COLO829 (cell line): Measurements from ENCODE around the gene VRK2.

ENCODE experiments used
- DNase-seq: peaks from one replicate; pipeline ENCODE4 v3.0.0; 2012; ENCODE audit warnings: low spot score

The VRK2 gene

DNA sequence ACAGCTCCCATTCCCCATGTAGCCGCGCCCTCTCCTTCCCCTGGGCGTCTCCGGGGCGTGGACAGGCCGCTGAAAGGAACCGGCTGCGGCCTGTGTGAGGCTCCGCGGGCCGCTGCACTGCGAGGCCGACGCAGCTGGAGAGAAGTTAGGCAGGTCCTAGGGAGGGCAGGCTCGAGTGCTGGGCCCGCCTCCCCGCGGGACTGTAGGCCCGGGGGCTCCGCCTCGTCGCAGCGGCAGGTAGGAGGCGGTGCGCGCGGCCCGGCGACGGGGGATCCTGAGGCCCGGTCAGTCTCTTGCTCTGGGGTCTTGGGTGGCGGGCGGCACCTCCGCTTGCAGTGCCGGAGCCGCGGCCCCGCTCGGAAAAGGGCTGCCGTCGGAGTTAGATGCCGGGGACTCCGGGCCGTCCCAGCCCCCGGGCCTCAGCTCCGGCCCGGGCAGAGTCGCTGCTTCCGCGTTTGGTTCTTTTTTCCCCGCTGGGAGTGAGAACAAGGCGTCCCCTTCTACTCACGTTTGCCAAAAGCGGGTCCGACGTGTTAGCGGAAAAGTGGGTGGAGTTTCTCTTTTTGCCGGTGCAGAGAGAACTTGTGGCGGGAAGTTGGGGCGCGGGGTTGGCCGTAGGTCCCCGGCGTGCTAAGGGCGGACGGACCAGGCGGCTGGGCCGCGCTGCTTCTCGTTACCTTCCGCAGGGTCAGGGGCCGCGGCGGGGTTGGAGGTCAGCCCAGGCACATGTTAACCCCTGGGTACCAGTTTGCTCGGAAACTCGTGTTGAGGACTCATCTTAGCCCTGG lies at the start of gene VRK2:
TSS of gene VRK2 (plus strand) at position 222 of the 788 bp plus-strand sequence. CDS start 2,026 bp downstream, outside the sequence.
- peak; percentile 82 for DNase-seq

DNA sequence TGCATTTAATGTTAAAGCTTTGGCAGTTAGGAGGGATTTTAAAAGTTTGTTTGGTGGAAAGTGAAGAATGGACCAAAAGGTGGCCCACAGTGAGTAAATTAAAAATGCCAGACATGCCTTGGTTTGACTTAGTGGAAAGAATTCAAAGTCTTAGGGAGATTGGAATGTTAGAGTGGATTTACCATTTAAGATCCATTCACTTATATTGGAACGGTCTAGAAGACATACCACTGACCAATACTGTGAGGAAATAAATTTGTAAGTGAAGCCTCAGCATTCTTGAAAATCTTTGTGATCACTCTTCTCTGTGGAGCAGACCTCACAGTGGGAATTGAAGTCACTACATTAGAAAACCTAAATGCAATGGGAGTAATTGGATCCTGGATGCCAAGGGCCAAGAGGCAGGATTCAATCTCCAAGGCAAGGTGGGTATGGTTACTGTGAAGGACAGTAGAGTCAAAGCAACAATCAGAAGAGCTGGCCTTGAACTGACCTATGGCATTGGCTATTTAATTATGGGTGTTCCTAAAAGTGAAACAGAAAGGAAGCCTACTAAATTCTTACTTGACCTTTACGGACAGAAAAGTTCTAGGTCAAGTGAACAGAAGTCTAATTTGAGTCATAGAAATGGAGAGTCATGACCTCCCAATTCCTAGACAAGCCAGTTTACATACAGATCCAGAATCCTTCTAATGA lies 40.2 kb upstream of the VRK2 start:
- DNase-seq = no peak

GRCh38 chr2:58006952-58007284 lies 39.7 kb upstream of the VRK2 start:
- no peak for DNase-seq

DNA sequence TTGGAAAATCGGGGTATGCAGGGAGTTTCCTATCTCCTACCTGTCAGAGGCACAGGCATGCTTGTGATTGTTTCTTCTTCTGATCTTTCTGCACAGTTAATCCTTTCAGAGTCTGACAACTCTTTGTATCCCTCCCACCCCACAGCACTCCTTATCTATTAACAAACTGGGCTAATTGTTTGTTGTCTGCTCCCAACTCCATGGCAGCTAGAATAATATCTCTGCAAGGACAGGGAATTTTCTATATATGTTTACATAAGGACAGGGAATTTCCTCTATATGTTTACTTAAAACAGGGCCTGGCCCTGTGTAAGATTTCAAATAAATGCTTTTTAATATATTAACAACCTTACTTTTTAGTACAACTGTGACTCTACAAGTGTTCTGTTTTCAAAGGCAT lies 36.0 kb upstream of the VRK2 start:
- DNase-seq = no peak

DNA sequence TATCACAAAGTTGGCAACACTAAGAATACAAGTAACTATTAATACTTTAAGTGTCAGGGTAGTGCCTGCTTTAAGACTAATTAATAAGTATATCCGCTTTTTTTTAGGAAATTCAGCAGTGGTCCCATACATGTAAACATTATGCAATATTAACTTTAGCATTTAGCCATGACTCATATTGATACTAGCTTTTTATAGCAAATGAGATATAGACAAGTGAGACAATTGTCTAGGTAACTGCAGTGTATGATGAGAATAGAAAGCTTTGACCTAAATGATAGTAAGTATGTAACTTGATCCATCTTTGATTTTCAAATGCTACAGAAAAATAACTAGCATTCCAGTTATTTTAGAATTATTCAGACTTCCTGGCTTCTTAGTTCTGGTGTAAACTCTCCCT lies 27.4 kb upstream of the VRK2 start:
- peak; percentile 9 for DNase-seq

GRCh38 chr2:58025150-58025933 lies 21.3 kb upstream of the VRK2 start:
- DNase-seq = no peak

DNA sequence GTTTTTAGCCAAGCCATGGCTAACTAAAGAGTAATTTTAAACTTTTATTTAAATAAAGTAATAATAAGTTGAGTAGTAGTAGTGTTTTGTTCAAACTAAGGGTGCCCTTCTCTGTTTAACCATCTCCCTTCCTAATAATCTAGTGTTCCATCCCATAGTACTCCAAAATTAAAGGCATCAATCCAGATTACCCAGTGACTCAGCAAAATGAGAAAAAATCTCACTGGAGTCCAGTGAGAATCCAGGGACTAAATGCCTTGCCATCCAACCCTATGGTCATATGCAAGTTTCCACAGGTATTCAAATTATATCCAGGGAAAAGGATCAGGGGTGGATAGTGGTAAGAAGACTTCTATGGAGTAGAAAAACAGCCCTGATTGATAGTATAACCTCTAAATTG lies 19.6 kb upstream of the VRK2 start:
- DNase-seq = no peak

DNA sequence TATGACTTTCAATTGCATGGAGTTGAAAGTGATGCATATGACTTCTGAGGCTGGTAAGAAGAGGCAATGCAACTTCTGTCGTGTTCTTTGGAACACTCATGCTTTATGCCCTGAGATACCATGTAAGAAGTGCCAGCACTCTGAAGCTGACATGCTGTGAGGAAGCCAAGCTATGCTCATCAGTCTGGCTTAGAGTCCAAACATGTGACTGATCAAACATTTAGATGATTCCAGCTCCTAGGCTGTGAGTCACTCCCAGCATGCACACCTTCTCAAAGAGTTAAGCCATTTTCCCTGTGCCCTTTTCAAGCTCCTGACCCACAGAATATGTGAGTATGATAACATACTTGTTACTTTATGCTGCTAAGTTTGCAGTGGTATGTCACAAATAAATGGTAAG lies 15.8 kb upstream of the VRK2 start:
- no peak for DNase-seq

DNA sequence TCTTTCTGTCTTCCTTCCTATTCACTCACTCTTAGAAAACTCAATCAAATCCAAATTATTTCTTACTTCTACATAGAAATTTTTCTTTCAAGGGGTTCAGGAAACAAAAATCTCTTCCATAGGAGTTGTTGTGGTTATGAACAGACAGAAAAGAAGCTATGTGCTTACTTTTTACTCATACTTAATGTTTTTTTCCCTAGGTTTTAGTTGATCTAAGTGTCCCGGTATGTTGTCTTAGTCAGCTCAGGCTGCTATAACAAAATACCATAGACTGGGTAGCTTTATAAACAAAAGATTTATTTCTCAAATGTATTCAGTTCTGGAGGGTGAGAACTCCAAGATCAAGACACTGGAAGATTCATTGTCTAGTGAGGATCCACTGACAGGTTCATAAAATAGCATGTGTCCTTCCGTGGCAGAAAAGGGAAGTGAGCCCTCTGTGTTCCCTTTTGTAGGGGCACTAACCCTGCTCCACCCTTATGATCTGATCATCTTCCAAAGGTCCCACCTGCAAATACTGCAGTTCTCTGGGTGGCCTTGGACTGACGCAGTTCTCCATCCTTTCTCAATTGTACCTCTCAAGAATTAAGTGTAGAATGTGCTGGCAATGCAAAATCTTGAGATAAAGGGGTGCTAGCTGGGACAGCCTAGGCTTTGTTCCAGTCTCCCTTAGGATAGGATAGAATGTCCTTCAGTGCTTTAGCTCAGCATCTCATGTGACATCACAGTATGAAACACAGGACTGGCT lies 14.4 kb upstream of the VRK2 start:
- no peak for DNase-seq

DNA sequence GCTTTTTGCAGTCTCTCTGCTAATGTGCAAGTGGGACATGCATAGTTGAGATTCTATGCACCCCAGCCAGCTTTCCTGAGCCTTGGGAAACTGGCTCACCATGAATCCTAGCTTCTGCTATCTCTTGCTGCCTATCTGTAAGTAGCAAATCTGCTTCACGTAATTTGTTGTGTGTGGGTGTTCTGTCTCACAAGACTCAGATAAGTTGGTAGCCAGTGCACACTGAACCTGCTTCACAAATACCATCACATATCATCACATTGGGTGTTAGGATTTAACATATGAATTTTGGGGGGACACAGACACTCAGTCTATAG lies 13.9 kb upstream of the VRK2 start:
- no peak for DNase-seq

DNA sequence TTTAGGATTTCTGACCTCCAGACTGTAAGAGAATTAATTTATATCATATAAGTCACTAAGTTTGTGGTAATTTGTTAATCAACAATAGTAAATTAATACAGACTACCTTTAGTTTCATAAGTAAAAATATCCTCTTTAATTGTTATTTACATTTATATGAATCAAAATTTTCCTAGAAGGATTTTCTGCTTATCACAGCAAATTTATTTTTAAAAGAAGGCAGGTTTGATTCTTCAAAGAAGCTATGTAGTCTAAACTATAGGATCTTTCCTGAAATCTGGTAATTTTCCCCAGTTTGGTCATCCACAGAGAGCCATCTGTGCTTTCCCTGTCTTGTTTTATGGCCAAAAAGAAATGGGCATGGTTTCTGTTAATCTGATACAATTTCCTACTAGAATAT lies 13.1 kb upstream of the VRK2 start:
- DNase-seq = no peak

DNA sequence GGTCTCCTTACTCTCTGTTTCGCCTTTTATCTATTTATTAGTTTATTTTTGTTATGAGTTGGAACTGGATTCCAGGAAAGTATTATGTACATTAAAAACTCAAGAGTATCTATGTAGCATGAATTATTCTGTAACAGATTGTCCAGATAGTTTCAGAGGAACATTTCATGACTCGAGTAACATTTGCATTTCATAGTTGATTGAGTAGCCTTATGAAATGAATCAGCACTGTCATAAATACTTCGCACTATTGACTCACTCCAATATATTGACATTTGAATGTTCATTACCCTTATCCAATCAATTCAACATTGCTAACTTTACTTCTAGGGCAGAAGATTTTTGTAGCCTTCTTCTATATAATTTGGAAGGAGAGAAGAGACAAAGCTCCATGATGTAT lies 11.3 kb upstream of the VRK2 start:
- DNase-seq = no peak

- no peak for DNase-seq
Observed at GRCh38 chr2:58039170-58039611, 7.4 kb upstream of the VRK2 start.

GRCh38 chr2:58042486-58042970 lies 4.1 kb upstream of the VRK2 start:
- DNase-seq = peak; percentile 62

GRCh38 chr2:58044145-58044544 lies 2.5 kb upstream of the VRK2 start:
- no peak for DNase-seq

GRCh38 chr2:58045580-58046334 lies 849 bp upstream of the VRK2 start:
- DNase-seq = no peak

DNA sequence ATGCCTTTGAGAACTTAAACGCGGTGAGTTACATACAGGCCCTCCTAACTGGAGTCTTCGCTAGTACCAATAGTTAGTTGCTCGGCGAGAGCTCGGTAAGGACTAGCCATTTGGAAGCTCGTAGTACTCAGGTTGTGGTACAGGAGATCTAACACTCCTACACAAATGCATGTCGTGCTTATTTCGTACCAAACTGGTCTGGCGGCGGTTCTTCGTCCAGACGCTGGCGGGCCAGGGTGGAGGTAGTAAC lies 346 bp upstream of the VRK2 start:
- no peak for DNase-seq

GRCh38 chr2:58047373-58047935 lies 848 bp downstream of the VRK2 start:
- no peak for DNase-seq

DNA sequence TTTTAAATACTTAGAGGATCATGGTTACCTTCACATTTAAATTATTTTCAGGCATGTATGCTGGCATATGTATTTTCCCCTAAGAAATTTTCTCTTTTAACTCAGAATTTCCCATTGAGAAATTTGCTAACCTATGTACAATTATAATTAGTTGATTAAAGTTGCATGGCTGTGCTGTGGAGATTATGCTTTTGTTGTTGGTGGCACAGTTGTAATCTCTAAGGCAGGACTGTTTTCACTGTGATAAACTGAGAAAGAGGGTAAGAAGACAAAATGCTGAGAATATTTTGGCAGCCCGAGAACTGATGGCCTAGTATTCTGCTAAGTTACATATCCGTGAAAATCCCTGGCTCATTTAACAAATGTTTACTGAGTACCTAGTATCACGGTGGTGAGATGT lies 1.4 kb downstream of the VRK2 start:
- no peak for DNase-seq

DNA sequence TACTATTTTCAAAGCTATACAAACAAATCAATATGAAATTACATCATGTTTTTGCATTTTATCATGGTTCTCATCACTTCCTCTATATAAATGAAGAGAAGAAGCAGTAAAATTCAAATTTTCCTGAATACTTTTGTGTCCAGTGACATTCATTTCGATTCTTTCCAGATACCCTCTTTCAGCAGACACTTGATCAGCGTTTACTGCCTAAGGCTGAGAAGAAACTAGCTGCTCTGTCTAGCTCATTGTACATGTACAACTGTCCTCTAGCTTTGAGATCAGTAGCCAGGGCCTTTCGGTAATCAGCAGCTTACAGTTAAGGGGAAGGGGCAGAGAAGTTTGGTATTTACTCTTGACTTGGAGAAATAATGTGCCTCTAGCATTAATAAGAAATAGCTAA lies 4.8 kb downstream of the VRK2 start:
- no peak for DNase-seq

DNA sequence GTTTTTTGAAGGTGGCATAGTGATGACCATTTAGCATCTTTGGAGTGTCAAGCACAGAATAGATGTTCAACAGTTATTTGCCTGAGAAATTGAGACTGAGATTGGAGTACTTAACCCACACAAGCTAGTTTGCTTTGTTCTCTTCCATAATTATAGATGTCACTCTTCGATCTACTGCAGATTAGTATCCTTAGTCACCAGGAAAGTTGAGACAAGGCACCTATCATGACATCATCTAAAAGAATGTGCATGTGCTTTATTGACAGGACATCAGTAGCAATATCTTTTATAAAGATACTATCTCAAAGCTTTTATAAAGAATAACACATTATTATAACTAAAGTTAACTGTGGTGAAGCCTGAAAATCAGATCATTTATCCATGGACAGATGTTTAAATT lies 6.4 kb downstream of the VRK2 start:
- no peak for DNase-seq

DNA sequence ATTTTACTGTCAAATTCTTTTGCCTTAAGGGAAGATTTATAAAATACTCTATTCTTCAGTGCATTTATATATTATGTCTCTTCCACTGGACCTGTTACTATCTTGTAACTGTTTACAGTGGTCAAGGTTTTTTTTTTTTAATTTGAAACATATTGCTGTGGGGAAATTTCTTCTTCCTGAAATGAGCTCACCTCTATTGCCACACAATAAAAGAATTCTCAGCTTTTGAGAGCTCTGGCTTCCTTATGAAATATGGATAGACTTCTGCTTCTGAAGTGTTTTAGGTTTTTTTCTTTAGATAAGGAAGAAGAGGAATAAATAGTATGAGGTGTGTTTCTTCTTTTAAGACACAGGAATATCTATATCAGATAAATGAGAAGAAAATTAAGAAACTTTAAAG lies 7.7 kb downstream of the VRK2 start:
- DNase-seq = no peak
